ENCODE measurements around the gene DHRS3. TPM values are rescaled to one million over a fixed set of nuclear protein-coding genes. Genes with fewer than 3 reads are reported as not detected.
"Not testable (repeated sequence)": the region's sequence is repeated elsewhere in the genome, so short reads cannot be mapped to it uniquely, and the experiment has no call there.

The DHRS3 gene
- total RNA-seq, 1 donor from 2014 or later, result 81.0 TPM

DNA sequence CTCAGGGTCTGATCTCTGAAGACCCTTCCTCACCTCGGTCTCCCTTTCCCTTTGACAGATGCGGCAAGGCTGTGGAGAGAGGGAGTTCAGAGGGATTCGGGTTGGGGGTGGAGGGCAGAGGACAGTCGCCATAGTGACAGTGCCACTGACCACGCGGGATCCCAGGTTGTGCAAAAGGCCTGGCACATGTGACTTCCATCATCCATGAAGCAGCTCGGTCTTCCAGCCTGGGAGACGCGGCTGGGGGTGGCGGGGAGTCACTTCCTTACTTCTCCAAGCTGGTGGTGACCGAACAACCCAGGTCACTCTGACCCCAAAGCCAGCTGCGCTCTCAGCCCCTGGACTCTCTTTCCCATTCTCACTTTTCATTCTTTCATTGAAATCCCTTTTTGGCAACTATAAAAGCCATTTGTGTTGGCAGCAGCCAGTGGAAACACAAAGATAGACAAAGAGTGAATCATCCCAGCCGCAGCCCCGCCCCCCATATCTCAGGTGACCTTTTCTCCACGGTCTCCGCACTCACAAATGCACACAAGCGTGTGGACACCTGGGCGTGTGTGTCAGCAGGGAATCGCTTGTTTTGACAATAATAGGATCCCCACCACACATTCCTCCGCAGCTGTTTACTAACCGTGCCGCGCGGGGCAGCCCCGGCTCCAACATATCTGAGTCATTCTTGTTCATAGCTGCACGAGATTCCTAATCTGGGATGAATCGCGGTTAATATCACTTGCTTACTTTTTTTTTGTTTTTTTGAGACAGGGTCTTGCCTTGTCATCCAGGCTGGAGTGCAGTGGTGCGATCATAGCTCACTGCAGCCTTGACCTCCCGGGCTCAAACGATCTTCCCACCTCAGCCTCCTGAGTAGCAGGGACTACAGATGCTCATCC lies 68.3 kb downstream of the DHRS3 start:
- DNase-seq (ENCODE audit: missing footprints), result no peak
- ATAC-seq, result peak; percentile 14
- intact Hi-C loops (cut with DNase I), result loop anchor here (5.0 kb wide), 2 partner anchors 37 to 68 kb away; partner anchors contain the start of gene DHRS3

DNA sequence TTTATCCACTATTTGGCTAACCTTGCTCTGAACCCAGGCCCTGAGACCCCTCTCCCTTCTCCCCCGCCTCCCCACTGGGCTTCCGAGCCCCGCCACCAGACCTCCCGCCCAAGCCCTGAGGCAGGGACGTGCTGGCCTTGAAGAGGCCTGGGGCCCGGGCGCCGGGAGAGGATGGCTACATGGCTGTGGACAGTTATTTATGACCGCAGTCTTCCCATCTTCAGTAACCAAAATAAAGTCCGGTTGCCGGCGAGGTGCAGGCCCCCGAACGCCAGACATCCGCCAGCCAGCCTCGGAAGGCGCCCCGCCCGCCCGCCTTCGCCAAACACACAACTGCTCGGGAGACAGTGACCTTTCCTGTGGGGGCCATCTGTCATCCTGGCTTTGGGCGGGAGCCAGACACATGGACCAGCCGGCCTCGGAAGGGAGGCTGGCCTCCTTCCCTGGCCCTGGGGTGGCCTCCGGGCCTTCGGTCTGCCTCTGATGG lies 69.0 kb downstream of the DHRS3 start:
- no peak for DNase-seq (ENCODE audit: missing footprints)

DNA sequence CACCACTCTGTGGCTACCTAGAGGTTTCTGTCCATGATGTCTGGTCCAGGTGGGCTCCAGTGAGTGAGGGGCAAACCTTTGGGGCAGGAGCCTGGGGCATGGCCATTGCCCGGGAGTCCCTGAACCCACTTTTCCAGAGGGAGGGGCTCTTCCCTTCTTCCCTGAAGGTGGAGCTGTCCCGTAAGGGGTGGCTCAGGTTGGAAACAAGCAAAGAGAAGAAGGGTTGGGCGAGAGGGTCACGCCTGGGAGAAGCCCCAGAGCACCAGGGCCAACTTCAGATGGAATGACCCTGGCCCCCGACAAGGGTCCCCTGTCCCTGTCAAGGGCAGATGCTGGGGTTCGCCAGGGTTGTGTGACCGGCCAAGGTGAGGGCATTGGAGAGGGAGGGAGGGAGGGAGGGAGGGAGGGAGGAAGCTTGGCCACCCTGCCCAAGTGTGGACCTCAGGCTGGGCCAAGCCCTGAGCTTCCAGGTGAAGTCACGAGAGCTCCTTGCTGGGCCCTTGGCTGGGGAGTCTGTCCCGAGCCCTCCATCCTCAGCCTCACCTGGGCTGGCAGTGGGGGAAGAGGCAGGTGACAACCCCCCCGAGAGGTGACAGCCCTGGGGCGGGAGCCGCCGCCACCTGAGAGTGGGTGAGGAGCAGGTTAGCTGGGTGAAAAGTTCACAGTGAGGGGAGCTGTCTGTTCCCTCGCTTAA lies 69.6 kb downstream of the DHRS3 start:
- DNase-seq (ENCODE audit: missing footprints), result no peak
- ATAC-seq, result no peak
- intact Hi-C loops (cut with DNase I), result no loop called here

More for the DNA sequence above, 69.0 kb downstream of the DHRS3 start:
- intact Hi-C loops (cut with DNase I), result no loop called here
- ATAC-seq, result no peak

DNA sequence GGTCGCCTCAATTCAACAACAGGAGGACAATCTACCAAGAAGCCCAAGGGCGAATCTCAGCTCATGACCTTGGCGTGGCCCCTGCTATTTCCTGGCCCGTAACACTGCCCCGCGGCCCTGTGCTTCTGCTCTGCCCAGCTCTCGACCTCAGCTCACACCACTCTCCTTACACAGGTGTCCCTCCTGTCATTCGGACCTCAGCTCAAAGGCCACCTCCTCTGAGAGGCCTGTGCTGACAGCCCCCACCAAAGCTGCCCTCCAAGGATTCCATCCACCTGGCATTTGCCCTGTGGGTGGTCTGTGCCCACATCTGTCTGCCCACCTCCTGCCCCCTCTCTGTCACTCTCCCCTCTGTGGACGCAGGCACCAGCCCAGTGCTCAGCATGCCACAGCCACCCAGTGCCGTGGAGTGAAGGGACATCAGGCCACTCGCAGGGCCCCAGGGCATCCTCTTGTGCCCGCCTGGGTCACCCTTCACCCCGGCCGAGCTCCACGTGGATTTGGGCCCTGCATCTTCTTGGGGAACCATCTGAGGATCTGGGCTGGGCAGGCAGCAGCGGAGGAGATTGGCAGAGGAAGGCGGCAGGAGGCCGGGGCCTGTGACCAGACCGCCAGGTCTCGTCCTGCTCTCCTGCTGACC lies 70.3 kb downstream of the DHRS3 start:
- intact Hi-C loops (cut with DNase I), result no loop called here
- no peak for DNase-seq (ENCODE audit: missing footprints)
- ATAC-seq, result no peak

DNA sequence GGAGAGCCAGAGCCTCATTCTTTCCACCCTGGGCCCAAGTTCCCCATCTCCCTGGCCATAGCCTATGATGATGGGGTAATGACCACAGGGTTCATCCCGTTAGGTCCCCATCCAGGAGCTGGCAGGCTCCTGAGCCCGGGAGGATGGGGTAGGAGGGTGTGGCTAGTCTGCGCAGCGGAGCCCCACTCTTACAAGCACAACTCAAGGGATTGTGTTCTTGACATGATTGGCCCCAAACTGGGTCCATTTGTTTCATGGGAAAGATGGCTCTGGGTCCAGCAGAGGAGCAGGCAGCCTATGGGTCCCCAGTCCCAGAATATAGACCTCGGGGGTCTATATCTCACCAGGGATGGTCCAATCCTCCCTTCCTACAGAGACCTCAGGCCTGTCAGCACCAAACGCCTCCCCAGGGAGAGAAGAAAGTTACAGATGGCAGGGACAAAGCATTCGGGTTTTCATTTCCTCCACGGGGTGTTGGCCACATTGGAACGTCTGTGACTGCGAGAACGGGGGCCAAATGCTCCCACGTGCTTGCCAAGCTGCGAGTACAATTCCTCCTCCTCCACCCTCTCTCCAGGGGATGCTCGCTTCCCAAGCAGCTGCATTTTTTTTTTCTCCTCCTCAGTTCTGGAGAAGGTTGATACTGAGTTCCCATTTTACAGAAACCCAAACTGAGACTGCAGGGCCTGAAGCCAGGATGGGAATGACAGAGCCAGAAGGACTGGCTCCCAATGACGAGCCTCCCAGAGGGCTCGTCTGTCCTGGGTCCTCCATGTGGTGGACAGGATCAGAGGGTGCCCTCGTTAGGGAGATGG lies 71.0 kb downstream of the DHRS3 start:
- ATAC-seq (peak; percentile 73), DNase-seq (ENCODE audit: missing footprints) (peak; percentile 87)
- intact Hi-C loops (cut with DNase I), result no loop called here

DNA sequence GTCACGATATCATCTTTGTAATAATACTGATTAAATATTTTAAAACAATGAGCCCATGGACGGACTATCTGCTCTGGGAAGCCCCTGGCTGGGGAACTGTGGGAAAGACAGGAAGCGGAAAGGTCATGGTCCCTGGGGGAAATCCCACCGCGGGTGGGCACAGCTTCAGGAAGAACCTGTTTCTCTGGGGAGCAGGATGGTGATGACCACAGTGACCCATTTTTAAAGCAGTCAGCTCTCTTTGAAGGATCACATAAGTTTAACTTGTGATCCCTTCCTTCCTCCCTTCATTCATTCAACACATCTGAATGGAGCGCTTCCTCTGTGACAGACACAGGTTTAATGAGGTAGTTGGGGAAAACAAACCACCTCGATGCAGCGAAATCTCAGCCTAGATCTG lies 73.0 kb downstream of the DHRS3 start:
- ATAC-seq (no peak), DNase-seq (ENCODE audit: missing footprints) (no peak)
- intact Hi-C loops (cut with DNase I), result no loop called here

DNA sequence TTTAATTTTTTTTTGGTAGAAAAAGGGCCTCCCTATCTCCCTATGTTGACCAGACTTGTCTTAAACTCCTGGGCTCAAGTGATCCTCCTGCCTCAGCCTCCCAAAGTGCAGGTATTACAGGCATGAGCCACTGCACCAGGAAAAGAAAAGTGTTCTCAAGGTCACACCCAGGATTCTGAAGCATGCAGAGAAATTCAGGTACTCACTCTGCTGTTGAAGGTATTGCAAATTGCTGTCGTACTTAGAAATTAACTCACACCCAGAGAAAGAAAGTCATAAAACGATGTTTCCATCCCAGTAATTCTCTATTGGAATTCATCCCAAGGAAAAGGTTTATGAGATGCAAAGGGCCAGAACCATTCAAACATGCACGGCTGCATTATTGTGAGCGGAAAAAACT lies 73.7 kb downstream of the DHRS3 start:
- no peak for ATAC-seq
- DNase-seq (ENCODE audit: missing footprints), result no peak
- intact Hi-C loops (cut with DNase I), result no loop called here

DNA sequence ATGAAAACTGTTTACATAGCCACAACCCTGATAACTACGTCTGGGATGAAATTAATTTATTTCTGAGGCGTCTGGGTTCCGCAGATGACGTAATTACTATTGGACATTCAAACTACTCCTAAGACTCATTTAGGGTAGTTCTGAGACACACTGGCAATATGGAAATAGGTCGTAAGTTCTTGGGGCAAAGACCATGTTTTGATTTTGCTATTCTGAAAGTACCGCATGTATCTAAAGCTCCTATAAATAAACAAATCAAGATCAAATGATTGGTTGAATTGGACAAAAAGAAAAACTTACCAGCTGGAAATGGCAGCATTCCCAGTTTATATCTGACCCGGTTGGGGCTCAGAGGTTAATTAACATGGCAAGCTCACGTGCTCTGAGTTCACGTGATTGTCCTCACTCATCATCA lies 74.3 kb downstream of the DHRS3 start:
- DNase-seq (ENCODE audit: missing footprints), result no peak

DNA sequence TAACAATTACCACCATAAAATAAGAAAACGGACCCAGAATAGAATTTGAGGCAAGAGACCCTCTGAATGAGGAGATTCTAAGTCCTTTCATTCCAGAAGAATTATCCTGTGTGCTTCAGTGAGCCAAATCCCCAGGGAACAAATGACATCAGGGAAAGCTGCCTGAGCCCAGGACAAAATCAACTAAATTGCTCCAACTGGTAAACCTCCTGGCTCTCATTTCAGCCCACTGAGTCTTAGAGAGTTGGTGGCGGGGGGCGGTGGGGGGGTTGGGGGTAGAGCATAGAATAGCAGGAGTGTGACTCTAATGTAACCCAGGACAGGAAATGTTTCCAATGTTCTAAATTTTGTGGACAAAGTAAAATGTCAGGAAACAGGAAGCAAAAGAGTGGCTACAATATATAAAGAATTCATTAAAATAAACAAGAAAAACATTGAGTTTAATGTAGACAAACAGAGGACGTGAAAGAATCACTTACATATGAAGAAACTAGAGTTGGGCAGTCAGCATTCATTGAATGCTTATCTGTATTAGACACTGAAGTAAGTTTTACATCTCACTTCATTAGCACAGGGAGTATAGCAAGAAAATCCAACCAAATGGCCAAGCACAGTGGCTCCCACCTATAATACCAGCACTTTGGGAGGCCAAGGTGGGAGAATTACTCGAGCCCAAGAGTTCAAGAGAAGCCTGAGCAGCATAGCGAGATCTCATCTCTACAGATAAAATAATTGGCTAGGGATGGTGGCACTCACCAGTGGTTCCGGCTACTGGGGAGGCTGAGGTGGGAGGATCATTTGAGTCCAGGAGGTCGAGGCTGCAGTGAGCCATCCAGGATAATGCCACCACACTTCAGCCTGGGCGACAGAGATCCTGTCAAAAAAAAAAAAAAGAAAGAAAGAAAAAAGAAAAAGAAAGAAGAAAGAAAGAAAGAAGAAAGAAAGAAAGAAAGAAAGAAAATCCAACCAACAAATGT lies 75.1 kb downstream of the DHRS3 start:
- no peak for DNase-seq (ENCODE audit: missing footprints)
- intact Hi-C loops (cut with DNase I), result no loop called here

More for the DNA sequence above, 74.3 kb downstream of the DHRS3 start:
- ATAC-seq, result no peak
- intact Hi-C loops (cut with DNase I), result no loop called here

DNA sequence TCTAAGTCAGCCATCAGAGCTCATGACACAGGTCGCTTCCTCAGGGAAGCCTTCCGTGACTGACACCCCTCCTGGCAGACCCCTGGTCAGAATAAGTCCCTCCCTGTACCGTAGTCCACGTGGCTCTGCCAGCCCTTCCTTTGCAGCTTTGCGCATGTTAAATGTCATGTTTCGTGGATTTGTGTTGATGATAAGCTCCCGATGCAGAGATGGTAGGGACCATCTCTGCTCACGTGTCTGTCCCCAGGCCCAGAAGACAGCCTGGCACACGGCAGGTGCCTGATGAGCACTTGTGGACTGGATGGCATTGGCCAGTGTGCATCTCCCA lies 75.9 kb downstream of the DHRS3 start:
- intact Hi-C loops (cut with DNase I), result no loop called here
- DNase-seq (ENCODE audit: missing footprints) (no peak), ATAC-seq (no peak)

More for the DNA sequence above, 75.1 kb downstream of the DHRS3 start:
- no peak for ATAC-seq

DNA sequence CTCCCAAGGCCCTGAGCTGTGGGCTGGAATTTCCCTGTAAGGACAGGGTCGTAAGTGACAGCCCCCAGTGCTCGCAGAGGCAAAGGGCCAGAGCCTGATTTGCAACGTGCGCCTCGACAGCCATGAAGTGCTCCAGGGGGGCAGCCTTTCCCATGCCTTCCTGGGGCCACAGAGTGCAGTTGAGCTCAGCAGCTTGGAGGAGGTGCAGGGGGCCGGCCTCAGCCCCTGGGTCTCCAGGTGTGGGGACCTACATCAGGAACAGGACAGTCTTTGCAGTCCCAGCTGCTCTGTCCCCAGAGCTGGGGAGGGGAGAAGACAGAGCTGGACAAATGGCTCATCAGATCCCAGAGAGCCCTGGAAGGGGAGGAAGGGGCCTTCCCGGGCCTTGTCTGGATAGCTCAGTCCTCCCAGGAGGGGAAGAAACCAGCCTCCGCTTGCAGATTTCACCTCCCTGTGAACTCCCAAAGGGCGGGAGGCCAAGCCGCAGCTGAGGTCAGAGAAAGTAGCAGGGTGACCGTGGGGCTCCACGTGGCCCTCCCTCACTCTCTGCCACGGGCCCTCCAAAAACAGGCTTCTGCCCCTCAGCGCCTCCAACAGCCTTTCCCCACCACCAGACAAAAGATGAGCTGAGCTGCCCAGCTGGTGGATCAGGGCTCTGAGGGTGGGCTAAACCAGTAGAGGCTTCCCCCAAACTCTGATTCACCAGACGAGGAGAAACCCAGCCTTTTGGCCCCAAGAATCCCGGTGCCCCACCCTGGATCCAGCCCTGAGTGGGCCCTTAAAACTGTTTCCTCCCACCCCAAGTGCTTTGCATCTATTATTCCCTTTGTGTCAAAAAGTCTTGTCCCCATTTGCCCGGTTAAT lies 76.5 kb downstream of the DHRS3 start:
- ATAC-seq (peak; percentile 34), DNase-seq (ENCODE audit: missing footprints) (no peak)
- intact Hi-C loops (cut with DNase I), result no loop called here

DNA sequence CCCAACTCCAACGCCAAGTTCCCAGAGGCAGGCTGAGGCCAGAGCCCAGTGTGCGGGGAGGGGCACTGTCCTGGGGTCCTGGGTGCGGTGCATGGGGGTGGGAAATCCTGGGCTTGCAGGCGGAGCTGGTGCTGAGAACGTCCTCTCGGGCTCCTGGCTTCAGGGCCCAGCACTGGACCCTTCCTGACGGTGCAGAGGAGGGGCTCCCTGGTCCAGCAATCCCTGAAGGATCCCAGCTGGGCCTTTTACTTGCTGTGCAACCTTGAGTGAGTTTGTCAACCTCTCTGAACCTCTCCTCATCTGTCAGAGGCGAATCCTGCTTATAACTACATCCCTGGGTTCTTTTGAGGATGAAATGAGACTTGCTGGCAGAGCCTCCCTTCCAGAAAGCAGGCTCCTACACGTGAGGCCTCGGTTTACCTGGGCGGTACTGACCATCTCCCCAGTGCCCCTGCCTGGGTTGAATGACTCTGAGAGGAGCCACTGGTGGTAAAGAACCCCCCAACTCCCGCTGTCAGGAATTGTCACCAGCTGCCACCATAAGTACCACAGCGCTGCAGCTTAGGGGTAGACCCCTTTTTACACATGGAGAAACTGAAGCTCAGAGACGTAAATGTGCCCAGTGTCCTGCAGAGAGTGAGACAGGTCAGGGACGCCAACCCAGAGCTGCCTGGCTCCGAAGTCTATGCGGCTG lies 77.3 kb downstream of the DHRS3 start:
- intact Hi-C loops (cut with DNase I), result no loop called here
- no peak for DNase-seq (ENCODE audit: missing footprints)
- peak; percentile 4 for ATAC-seq

DNA sequence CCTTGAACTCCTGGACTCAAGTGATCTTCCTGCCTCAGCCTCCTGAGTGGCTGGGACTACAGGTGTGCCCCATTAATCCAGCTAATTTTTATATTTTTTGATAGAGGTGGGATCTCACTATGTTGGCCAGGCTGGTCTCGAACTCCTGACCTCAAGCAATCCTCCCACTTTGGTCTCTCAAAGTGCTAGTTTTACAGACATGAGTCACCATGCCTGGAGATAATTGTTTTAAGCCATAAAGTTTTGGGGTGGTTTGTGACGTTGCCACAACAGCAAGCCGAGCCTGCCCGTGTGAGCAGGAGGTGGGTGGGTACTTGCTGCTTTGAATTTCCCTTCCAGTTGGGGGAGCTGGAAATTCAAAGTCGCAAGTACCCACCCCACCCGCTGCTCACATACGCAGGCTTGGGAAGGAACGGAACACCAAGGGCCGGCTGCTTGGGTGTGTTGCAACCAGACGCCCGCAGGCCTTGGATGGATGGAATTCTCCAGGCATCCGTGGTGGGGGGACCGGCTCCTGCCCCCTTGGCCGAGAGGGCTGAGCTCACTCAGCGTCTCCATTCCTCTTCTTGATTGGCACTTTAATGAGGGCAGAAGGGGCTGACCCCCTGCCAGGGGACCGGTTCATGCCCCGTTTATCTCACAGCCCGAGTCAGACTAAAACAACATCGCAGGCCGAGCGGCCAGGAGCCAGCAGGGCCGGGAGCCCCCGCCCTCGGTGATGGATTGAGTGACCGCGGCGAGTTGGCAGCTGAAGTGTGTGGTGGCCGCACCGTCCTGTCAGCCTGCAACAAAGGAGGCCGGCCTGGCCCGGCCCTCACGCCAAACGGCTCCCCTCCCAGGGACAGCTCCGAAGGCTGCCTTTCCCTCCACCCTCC lies 78.1 kb downstream of the DHRS3 start:
- peak; percentile 87 for ATAC-seq
- DNase-seq (ENCODE audit: missing footprints), result peak; percentile 90
- intact Hi-C loops (cut with DNase I), result no loop called here

DNA sequence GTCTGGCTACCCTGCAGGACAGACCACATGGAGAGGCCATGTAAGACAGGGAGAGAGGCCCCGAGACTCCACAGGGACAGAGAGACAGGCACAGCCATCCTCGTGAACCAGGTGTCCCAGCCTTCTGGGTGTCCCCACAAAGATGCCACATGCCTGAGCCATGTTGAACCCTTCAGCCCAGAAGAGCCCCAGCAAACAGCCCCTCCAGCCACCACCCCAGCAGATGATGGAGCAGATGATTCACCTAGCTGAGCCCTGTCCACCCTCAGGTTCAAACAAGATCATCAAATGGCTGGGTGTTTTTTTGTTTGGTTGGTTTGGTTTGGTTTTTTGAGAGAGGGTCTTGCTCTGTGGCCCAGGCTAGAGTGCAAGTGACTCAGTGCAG lies 78.7 kb downstream of the DHRS3 start:
- no peak for ATAC-seq
- intact Hi-C loops (cut with DNase I), result no loop called here
- DNase-seq (ENCODE audit: missing footprints), result no peak

DNA sequence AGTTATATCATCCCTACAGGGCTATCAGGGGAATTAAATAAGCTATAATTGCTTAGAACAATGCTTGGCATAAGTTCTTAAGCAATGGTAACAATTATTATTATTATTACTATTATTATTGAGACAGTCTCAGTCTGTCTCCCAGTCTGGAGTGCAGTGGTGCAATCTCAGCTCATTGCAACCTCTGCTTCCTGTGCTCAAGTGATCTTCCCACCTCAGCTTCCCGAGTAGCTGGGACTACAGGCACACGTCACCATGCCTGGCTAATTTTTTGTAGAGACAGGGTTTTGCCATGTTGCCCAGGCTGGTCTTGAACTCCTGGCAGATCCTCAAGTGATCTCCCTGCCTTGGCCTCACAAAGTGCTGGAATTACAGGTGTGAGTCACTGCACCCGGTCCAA lies 79.5 kb downstream of the DHRS3 start:
- DNase-seq (ENCODE audit: missing footprints); ATAC-seq; intact Hi-C loops (cut with DNase I): not testable (repeated sequence)
